ENCODE measurements around the gene TMEM267.
"Not testable (repeated sequence)": the region's sequence is repeated elsewhere in the genome, so short reads cannot be mapped to it uniquely, and the experiment has no call there.

TMEM267 gene

DNA sequence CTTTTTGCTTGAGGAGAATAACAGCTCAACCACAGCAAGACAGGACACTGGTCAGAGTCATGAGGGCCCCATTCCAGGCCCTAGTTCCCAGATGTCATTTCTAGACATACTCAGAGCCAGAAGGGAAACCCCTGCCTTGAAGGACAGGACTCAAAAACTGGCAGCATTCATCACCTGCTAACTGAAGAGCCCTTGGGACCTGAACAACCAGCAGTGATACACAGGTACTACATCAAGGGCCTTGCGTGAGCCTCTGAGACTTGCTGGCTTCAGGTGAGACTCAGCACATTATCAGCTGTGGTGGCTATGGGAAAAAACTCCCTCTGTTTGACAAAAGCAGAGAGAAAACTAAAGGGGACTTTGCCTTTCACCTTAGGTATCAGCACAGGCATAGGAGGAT, 22.6 kb downstream of the TMEM267 start:
- TF ChIP-seq ESRRG (CRISPR knock-in tag; IDR thresholded peaks at IDR 0.05) = no peak
- TF ChIP-seq ZFP30 (CRISPR knock-in tag; IDR thresholded peaks at IDR 0.05) = no peak
- TF ChIP-seq SNAI2 (CRISPR knock-in tag; IDR thresholded peaks at IDR 0.05) = no peak
- TF ChIP-seq PPARA (CRISPR knock-in tag; IDR thresholded peaks at IDR 0.05; ENCODE audit: borderline replicate concordance) = no peak
- TF ChIP-seq, protein P1, sequence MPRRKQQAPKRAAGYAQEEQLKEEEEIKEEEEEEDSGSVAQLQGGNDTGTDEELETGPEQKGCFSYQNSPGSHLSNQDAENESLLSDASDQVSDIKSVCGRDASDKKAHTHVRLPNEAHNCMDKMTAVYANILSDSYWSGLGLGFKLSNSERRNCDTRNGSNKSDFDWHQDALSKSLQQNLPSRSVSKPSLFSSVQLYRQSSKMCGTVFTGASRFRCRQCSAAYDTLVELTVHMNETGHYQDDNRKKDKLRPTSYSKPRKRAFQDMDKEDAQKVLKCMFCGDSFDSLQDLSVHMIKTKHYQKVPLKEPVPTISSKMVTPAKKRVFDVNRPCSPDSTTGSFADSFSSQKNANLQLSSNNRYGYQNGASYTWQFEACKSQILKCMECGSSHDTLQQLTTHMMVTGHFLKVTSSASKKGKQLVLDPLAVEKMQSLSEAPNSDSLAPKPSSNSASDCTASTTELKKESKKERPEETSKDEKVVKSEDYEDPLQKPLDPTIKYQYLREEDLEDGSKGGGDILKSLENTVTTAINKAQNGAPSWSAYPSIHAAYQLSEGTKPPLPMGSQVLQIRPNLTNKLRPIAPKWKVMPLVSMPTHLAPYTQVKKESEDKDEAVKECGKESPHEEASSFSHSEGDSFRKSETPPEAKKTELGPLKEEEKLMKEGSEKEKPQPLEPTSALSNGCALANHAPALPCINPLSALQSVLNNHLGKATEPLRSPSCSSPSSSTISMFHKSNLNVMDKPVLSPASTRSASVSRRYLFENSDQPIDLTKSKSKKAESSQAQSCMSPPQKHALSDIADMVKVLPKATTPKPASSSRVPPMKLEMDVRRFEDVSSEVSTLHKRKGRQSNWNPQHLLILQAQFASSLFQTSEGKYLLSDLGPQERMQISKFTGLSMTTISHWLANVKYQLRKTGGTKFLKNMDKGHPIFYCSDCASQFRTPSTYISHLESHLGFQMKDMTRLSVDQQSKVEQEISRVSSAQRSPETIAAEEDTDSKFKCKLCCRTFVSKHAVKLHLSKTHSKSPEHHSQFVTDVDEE (CRISPR knock-in tag; IDR thresholded peaks at IDR 0.05) = no peak
- no peak for TF ChIP-seq ARNTL (CRISPR knock-in tag; IDR thresholded peaks at IDR 0.05; ENCODE audit: borderline replicate concordance, low read depth)
- no peak for ATAC-seq

DNA sequence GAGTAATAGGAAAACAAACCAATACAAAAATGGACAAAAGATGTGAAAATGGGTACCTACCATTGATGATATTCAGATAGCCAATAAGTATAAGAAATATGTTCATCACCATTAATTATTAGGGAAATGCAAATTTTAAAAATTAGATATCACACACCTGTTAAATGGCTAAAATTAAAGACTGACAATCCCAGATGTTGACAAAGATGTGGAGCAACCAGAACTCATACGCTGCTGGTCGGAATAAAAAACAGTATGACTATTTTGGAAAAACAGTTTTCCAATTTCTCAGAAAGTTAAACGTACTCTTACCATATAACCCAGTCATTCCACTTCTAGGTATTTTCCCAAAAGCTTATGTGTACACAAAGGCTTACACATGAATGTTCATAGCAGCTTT, 27.1 kb downstream of the TMEM267 start:
- ATAC-seq = no peak
- TF ChIP-seq ESRRG (CRISPR knock-in tag; IDR thresholded peaks at IDR 0.05) (no peak), ZFP3 (CRISPR knock-in tag; IDR thresholded peaks at IDR 0.05) (0 out of 2 replicates have a peak, but pooled peaks have one; percentile 34), ARNTL (CRISPR knock-in tag; IDR thresholded peaks at IDR 0.05; ENCODE audit: borderline replicate concordance, low read depth) (no peak)

DNA sequence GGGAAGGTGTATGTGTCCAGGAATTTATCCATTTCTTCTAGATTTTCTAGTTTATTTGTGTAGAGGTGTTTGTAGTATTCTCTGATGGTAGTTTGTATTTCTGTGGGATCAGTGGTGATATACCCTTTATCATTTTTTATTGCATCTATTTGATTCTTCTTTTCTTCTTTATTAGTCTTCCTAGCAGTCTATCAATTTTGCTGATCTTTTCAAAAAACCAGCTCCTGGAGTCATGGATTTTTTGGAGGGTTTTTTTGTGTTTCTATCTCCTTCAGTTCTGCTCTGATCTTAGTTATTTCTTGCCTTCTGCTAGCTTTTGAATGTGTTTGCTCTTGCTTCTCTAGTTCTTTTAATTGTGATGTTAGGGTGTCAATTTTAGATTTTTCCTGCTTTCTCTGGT, 42.1 kb downstream of the TMEM267 start:
- not testable (repeated sequence) for ATAC-seq

DNA sequence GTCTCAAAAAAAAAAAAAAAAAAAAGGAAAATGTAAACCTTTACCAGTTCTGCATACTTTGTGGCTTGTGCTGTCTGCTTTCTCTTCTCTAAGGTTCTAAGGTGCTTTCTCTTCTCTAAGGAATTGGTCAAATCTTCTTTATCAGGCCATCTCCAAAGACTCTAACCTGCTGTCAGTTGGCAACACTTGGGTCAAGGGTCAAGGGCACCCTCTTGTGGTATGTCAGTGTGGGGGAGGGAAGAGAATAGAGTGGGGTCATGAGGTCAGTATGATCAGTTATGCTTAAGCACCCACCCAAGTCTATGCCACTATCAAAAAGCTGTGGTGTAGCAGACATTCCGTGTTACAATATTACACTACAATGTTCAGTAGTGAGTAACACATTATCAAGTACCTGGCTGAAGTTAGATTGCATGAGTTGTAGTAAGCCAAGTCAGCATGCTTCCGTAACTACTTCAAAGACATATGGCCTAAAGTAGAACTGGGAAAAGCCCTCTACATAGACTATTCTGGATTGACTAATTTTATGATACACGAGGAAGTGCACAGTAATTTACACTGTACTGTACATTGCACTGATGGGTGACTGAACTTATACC, 46.5 kb downstream of the TMEM267 start:
- no peak for ATAC-seq
- TF ChIP-seq, protein P2, sequence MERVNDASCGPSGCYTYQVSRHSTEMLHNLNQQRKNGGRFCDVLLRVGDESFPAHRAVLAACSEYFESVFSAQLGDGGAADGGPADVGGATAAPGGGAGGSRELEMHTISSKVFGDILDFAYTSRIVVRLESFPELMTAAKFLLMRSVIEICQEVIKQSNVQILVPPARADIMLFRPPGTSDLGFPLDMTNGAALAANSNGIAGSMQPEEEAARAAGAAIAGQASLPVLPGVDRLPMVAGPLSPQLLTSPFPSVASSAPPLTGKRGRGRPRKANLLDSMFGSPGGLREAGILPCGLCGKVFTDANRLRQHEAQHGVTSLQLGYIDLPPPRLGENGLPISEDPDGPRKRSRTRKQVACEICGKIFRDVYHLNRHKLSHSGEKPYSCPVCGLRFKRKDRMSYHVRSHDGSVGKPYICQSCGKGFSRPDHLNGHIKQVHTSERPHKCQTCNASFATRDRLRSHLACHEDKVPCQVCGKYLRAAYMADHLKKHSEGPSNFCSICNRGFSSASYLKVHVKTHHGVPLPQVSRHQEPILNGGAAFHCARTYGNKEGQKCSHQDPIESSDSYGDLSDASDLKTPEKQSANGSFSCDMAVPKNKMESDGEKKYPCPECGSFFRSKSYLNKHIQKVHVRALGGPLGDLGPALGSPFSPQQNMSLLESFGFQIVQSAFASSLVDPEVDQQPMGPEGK (CRISPR knock-in tag; IDR thresholded peaks at IDR 0.05; ENCODE audit: borderline replicate concordance) = no peak
- TF ChIP-seq, protein P3, sequence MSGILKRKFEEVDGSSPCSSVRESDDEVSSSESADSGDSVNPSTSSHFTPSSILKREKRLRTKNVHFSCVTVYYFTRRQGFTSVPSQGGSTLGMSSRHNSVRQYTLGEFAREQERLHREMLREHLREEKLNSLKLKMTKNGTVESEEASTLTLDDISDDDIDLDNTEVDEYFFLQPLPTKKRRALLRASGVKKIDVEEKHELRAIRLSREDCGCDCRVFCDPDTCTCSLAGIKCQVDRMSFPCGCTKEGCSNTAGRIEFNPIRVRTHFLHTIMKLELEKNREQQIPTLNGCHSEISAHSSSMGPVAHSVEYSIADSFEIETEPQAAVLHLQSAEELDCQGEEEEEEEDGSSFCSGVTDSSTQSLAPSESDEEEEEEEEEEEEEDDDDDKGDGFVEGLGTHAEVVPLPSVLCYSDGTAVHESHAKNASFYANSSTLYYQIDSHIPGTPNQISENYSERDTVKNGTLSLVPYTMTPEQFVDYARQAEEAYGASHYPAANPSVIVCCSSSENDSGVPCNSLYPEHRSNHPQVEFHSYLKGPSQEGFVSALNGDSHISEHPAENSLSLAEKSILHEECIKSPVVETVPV (CRISPR knock-in tag; IDR thresholded peaks at IDR 0.05) = no peak
- TF ChIP-seq CSDC2 (CRISPR knock-in tag; IDR thresholded peaks at IDR 0.05) (no peak), ESRRG (CRISPR knock-in tag; IDR thresholded peaks at IDR 0.05) (no peak), RARB (CRISPR knock-in tag; IDR thresholded peaks at IDR 0.05) (no peak), TOX (CRISPR knock-in tag; IDR thresholded peaks at IDR 0.05; ENCODE audit: borderline replicate concordance) (no peak), ZC3H10 (CRISPR knock-in tag; IDR thresholded peaks at IDR 0.05) (no peak), ZNF8 (CRISPR knock-in tag; IDR thresholded peaks at IDR 0.05) (no peak)
- TF ChIP-seq, protein P4, sequence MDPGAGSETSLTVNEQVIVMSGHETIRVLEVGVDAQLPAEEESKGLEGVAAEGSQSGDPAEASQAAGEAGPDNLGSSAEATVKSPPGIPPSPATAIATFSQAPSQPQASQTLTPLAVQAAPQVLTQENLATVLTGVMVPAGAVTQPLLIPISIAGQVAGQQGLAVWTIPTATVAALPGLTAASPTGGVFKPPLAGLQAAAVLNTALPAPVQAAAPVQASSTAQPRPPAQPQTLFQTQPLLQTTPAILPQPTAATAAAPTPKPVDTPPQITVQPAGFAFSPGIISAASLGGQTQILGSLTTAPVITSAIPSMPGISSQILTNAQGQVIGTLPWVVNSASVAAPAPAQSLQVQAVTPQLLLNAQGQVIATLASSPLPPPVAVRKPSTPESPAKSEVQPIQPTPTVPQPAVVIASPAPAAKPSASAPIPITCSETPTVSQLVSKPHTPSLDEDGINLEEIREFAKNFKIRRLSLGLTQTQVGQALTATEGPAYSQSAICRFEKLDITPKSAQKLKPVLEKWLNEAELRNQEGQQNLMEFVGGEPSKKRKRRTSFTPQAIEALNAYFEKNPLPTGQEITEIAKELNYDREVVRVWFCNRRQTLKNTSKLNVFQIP (CRISPR knock-in tag; IDR thresholded peaks at IDR 0.05; ENCODE audit: borderline replicate concordance, low read depth) = no peak

DNA sequence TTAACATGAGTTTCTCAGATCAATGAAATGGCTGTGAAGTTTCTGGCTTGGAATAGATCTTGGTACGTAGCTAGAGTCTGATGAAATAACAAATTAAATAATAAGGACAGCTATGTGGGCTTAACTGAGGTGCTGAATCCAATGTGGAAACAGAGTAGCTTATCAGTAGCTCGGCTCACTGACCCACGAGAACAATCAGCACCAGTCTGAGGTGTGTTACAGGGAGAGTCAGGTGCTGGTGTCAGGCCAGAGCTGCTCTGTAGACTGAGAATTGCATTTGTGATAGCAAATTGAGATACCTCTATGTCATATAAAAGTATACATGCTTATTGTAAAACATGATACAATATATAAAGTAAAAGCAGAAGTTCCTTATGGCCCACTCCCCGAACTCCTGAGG, 50.3 kb downstream of the TMEM267 start:
- ATAC-seq = no peak
- TF ChIP-seq, protein P1 (CRISPR knock-in tag; IDR thresholded peaks at IDR 0.05) = no peak
- TF ChIP-seq ZNF8 (CRISPR knock-in tag; IDR thresholded peaks at IDR 0.05) (no peak), ZFP3 (CRISPR knock-in tag; IDR thresholded peaks at IDR 0.05) (no peak), ZFP30 (CRISPR knock-in tag; IDR thresholded peaks at IDR 0.05) (no peak), ARNTL (CRISPR knock-in tag; IDR thresholded peaks at IDR 0.05; ENCODE audit: borderline replicate concordance, low read depth) (no peak), ZNF70 (CRISPR knock-in tag; IDR thresholded peaks at IDR 0.05) (no peak), GLIS3 (CRISPR knock-in tag; IDR thresholded peaks at IDR 0.05) (no peak)
- TF ChIP-seq, protein P5, sequence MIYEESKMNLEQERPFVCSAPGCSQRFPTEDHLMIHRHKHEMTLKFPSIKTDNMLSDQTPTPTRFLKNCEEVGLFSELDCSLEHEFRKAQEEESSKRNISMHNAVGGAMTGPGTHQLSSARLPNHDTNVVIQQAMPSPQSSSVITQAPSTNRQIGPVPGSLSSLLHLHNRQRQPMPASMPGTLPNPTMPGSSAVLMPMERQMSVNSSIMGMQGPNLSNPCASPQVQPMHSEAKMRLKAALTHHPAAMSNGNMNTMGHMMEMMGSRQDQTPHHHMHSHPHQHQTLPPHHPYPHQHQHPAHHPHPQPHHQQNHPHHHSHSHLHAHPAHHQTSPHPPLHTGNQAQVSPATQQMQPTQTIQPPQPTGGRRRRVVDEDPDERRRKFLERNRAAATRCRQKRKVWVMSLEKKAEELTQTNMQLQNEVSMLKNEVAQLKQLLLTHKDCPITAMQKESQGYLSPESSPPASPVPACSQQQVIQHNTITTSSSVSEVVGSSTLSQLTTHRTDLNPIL (CRISPR knock-in tag; IDR thresholded peaks at IDR 0.05; ENCODE audit: low read depth) = no peak
- TF ChIP-seq, protein P4 (CRISPR knock-in tag; IDR thresholded peaks at IDR 0.05; ENCODE audit: borderline replicate concordance, low read depth) = no peak
